ENCODE results near the gene ETV2.

The ETV2 gene

DNA sequence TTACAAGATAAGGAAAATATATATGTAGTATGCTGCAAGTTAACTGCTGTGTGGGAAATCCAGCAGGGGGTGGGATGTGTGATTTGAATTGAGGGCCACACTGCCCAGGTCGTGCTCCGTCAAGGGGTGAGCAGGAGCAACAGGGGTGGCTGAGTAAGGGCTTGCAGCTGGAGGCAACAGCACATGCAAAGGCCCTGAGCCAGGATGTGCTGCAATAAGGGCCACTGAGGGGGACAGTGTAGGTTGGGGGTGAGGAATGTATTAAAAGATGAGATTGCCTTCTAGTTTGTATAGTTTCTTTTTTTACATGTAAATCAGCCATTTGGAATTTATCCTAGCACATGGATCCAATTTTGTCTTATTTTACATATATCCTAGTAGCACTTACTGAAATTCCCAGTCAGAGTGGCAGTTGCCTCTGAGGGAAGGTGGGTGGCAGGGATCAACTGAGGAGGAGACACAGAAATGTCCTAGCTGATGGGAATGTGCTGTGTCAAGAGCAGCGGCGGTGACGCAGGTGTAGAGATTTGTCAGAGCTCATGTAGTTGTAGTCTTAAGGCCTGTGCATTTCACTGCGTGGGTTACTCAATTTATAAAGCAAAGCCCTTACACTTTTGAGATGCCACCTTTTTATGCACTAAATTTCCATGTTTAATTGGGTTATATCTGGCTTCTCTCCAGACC is 18.1 kb upstream of the ETV2 start:
- H3K9me3 ChIP-seq (ENCODE audit: control insufficient read depth in 5 of 5, low read length in 5 of 5): no peaks in the 10 kb centered on the region
- H3K4me3 ChIP-seq (ENCODE audit: low read depth in 1 of 5, low read length in 5 of 5): no peak overlapping the region
- peaks cover 0 to 7% (median 6%) of the 10 kb centered on the region in 5 donors for H3K4me1 ChIP-seq (ENCODE audit: control insufficient read depth in 5 of 5, insufficient read depth in 5 of 5, low read length in 5 of 5)
- no peak overlapping the region for H3K27ac ChIP-seq (ENCODE audit: low read depth, low read length)
- H3K9ac ChIP-seq (ENCODE audit: low read length in 5 of 5): no peak overlapping the region
- peaks cover 0 to 30% (median 10%) of the 10 kb centered on the region in 5 donors for H3K36me3 ChIP-seq (ENCODE audit: control insufficient read depth in 5 of 5, insufficient read depth in 5 of 5, low read length in 5 of 5)
- no peaks in the 10 kb centered on the region for H3K27me3 ChIP-seq (ENCODE audit: control insufficient read depth in 5 of 5, insufficient read depth in 4 of 5, low read length in 5 of 5)

DNA sequence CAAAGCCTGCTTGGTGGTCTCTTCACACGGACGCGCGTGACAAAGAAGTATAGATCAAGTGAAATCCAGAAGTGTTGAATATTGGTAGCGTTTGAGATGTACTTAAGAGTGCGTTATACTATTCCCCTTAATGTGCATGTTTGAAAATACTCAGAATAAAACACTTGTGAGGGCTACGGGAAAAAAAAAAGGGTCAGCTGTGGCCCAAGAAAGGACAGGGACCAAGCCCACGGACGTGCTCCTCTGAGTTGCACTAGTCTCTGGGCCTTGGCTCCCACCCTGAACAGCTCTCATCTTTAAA is 13.3 kb upstream of the ETV2 start:
- Histone ChIP-seq H3K9me3 (ENCODE audit: control insufficient read depth in 5 of 5, low read length in 5 of 5) (no peaks in the 10 kb centered on the region), H3K27me3 (ENCODE audit: control insufficient read depth in 5 of 5, insufficient read depth in 4 of 5, low read length in 5 of 5) (no peaks in the 10 kb centered on the region), H3K9ac (ENCODE audit: low read length in 5 of 5) (peak overlapping the region; percentile 37 to 98 (median 81)), H3K36me3 (ENCODE audit: control insufficient read depth in 5 of 5, insufficient read depth in 5 of 5, low read length in 5 of 5) (peaks cover 3 to 31% (median 28%) of the 10 kb centered on the region in 5 donors), H3K4me3 (ENCODE audit: low read depth in 1 of 5, low read length in 5 of 5) (peak overlapping the region; percentile 83 to 96 (median 95)), H3K4me1 (ENCODE audit: control insufficient read depth in 5 of 5, insufficient read depth in 5 of 5, low read length in 5 of 5) (peaks cover 2 to 23% (median 16%) of the 10 kb centered on the region in 5 donors), H3K27ac (ENCODE audit: low read depth, low read length) (peak overlapping the region; percentile 90)

DNA sequence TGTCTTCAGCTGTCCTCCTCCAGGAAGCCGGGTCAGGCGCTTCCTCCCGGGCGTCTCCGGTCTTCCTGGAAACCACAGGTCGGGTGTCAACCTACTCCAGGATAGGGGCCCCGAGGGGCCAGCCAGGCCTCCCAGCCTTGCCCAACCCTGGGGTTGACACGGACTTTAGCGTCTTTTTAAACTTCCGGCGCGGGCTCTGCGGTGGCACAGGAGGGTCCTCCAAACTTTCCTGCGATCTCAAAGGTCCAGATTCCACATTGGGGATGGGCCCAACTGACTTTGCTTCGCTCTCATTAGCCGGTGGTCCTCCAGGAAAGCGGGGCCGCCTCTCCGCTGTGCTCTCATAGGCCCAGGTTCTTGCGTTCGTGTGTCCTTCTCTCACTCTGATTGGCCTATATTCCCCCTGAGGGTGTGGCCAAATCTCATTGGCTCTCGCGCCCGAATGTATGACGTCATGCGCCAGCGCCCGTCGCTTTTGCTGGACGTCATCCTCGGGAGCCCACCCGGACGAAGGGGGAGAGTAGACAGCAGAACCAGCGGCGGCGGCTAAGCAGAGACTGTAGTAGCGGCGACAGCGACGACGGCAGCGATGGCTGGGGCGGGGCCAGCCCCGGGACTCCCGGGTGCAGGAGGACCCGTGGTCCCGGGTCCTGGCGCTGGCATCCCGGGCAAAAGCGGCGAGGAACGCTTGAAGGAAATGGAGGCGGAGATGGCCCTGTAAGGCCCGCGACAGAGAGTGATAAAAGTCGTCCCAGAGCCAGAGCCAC is 12.8 kb upstream of the ETV2 start, which contains the start of gene RBM42:
TSS of gene RBM42 (plus strand) at position 472 of the 767 bp plus-strand sequence. CDS start at position 590, 118 bp downstream.
- Histone ChIP-seq H3K4me3 (ENCODE audit: low read depth in 1 of 5, low read length in 5 of 5) (peak within 1 kb of the TSS; percentile 91 to 97 (median 95)), H3K36me3 (ENCODE audit: control insufficient read depth in 5 of 5, insufficient read depth in 5 of 5, low read length in 5 of 5) (peaks cover 3 to 36% (median 34%) of the 10 kb centered on the region in 5 donors), H3K4me1 (ENCODE audit: control insufficient read depth in 5 of 5, insufficient read depth in 5 of 5, low read length in 5 of 5) (peaks cover 2 to 23% (median 16%) of the 10 kb centered on the region in 5 donors), H3K27ac (ENCODE audit: low read depth, low read length) (peak within 1 kb of the TSS; percentile 90), H3K27me3 (ENCODE audit: control insufficient read depth in 5 of 5, insufficient read depth in 4 of 5, low read length in 5 of 5) (no peaks in the 10 kb centered on the region), H3K9ac (ENCODE audit: low read length in 5 of 5) (peak within 1 kb of the TSS; percentile 81 to 99 (median 98)), H3K9me3 (ENCODE audit: control insufficient read depth in 5 of 5, low read length in 5 of 5) (no peaks in the 10 kb centered on the region)

DNA sequence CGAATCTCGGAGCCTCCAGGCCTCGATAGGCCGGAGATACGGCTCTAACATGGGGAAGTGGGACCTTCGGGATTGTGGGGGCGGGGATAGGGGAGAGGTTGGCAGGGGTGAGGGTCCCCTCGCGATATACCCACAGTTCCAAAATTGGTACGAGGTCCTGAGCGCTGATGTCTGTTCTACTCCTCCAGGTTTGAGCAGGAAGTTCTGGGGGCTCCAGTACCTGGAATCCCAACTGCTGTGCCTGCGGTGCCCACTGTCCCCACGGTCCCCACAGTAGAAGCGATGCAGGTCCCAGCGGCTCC is 12.3 kb upstream of the ETV2 start:
- Histone ChIP-seq H3K4me1 (ENCODE audit: control insufficient read depth in 5 of 5, insufficient read depth in 5 of 5, low read length in 5 of 5) (peaks cover 2 to 23% (median 16%) of the 10 kb centered on the region in 5 donors), H3K4me3 (ENCODE audit: low read depth in 1 of 5, low read length in 5 of 5) (peak overlapping the region; percentile 91 to 97 (median 95)), H3K27me3 (ENCODE audit: control insufficient read depth in 5 of 5, insufficient read depth in 4 of 5, low read length in 5 of 5) (no peaks in the 10 kb centered on the region), H3K36me3 (ENCODE audit: control insufficient read depth in 5 of 5, insufficient read depth in 5 of 5, low read length in 5 of 5) (peaks cover 3 to 42% (median 39%) of the 10 kb centered on the region in 5 donors), H3K9ac (ENCODE audit: low read length in 5 of 5) (peak overlapping the region; percentile 81 to 99 (median 98)), H3K9me3 (ENCODE audit: control insufficient read depth in 5 of 5, low read length in 5 of 5) (no peaks in the 10 kb centered on the region), H3K27ac (ENCODE audit: low read depth, low read length) (peak overlapping the region; percentile 90)

DNA sequence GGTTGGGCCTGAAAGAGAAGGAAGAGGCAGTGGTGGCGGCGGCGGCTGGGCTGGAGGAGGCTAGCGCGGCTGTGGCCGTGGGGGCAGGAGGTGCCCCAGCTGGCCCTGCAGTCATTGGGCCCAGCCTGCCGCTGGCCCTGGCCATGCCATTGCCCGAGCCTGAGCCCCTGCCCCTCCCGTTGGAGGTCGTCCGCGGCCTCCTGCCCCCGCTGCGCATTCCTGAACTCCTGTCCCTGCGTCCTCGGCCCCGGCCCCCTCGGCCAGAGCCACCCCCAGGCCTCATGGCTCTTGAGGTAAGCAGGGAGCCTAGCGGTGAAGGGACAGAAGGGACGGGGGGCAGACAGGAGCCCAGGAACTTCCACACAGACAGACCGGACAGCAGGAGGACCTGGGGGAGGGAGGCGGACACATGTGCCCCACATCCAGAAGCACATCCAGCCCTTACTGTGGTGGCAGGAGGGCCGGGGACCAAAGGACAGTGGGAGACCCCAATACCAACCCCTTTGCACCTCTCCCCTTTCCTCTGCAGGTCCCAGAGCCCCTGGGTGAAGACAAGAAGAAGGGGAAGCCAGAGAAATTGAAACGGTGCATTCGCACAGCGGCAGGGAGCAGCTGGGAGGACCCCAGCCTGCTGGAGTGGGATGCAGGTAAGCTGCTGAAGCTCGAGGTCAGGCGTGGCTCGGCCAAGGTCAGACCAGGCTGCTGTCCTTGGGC is 7.7 kb upstream of the ETV2 start:
- Histone ChIP-seq H3K9me3 (ENCODE audit: control insufficient read depth in 5 of 5, low read length in 5 of 5) (no peaks in the 10 kb centered on the region), H3K27me3 (ENCODE audit: control insufficient read depth in 5 of 5, insufficient read depth in 4 of 5, low read length in 5 of 5) (no peaks in the 10 kb centered on the region), H3K4me1 (ENCODE audit: control insufficient read depth in 5 of 5, insufficient read depth in 5 of 5, low read length in 5 of 5) (peaks cover 0 to 16% (median 11%) of the 10 kb centered on the region in 5 donors), H3K27ac (ENCODE audit: low read depth, low read length) (no peak overlapping the region), H3K36me3 (ENCODE audit: control insufficient read depth in 5 of 5, insufficient read depth in 5 of 5, low read length in 5 of 5) (peaks cover 3 to 84% (median 70%) of the 10 kb centered on the region in 5 donors), H3K4me3 (ENCODE audit: low read depth in 1 of 5, low read length in 5 of 5) (no peak overlapping the region), H3K9ac (ENCODE audit: low read length in 5 of 5) (no peak overlapping the region)

DNA sequence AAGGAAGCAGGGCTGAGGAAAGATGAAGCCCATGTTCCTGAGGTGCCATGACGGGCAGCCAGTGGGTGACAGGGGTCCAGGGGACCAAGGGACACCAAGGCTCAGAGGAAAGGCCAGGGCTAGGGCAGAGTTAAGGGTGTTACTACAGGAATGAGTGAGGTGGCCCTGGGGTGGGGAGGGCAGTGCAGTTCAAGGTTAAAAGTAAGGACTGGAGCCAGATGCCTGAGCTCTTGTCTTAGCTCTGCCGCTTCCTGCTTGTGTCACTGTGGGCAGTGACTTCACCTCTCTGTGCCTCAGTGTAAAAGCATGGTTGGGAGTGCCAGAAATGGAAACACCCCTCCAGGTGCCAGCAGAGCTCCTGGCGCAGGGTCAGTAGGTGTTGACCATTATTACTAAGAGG is 4.9 kb upstream of the ETV2 start:
- Histone ChIP-seq H3K9ac (ENCODE audit: low read length in 5 of 5) (no peak overlapping the region), H3K4me3 (ENCODE audit: low read depth in 1 of 5, low read length in 5 of 5) (no peak overlapping the region), H3K9me3 (ENCODE audit: control insufficient read depth in 5 of 5, low read length in 5 of 5) (no peaks in the 10 kb centered on the region), H3K36me3 (ENCODE audit: control insufficient read depth in 5 of 5, insufficient read depth in 5 of 5, low read length in 5 of 5) (peaks cover 0 to 69% (median 57%) of the 10 kb centered on the region in 5 donors), H3K4me1 (ENCODE audit: control insufficient read depth in 5 of 5, insufficient read depth in 5 of 5, low read length in 5 of 5) (peaks cover 0 to 10% (median 6%) of the 10 kb centered on the region in 5 donors), H3K27ac (ENCODE audit: low read depth, low read length) (no peak overlapping the region), H3K27me3 (ENCODE audit: control insufficient read depth in 5 of 5, insufficient read depth in 4 of 5, low read length in 5 of 5) (no peaks in the 10 kb centered on the region)

DNA sequence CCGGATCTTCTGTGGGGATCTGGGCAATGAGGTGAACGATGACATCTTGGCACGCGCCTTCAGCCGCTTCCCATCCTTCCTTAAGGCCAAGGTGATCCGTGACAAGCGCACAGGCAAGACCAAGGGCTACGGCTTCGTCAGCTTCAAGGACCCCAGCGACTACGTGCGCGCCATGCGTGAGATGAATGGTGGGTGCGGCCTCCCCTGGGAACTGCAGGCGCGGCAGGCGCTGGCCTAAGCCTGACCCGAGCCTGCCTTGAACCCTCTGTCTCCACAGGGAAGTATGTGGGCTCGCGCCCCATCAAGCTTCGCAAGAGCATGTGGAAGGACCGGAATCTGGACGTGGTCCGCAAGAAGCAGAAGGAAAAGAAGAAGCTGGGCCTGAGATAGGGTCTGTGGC is 4.4 kb upstream of the ETV2 start:
- Histone ChIP-seq H3K36me3 (ENCODE audit: control insufficient read depth in 5 of 5, insufficient read depth in 5 of 5, low read length in 5 of 5) (peaks cover 0 to 64% (median 52%) of the 10 kb centered on the region in 5 donors), H3K9me3 (ENCODE audit: control insufficient read depth in 5 of 5, low read length in 5 of 5) (no peaks in the 10 kb centered on the region), H3K27ac (ENCODE audit: low read depth, low read length) (no peak overlapping the region), H3K4me3 (ENCODE audit: low read depth in 1 of 5, low read length in 5 of 5) (no peak overlapping the region), H3K9ac (ENCODE audit: low read length in 5 of 5) (no peak overlapping the region), H3K4me1 (ENCODE audit: control insufficient read depth in 5 of 5, insufficient read depth in 5 of 5, low read length in 5 of 5) (peaks cover 0 to 15% (median 6%) of the 10 kb centered on the region in 5 donors), H3K27me3 (ENCODE audit: control insufficient read depth in 5 of 5, insufficient read depth in 4 of 5, low read length in 5 of 5) (no peaks in the 10 kb centered on the region)

DNA sequence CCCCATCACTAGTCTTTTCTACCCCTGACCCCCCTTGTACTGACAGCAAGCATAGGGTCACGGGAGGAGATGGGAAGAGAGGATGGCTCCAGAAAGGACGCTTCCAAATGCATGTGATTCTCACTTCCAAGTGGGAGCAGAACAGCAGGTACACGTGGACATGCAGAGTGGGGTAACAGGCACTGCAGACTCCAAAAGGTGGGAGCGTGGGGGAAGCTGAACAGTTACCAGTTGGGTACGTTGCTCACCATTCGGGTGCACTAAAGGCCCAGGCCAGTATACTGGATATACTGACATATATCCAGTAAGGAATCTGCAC is 2.3 kb upstream of the ETV2 start:
- Histone ChIP-seq H3K9ac (ENCODE audit: low read length in 5 of 5) (no peak overlapping the region), H3K4me1 (ENCODE audit: control insufficient read depth in 5 of 5, insufficient read depth in 5 of 5, low read length in 5 of 5) (peaks cover 0 to 35% (median 19%) of the 10 kb centered on the region in 5 donors), H3K36me3 (ENCODE audit: control insufficient read depth in 5 of 5, insufficient read depth in 5 of 5, low read length in 5 of 5) (peaks cover 0 to 42% (median 31%) of the 10 kb centered on the region in 5 donors), H3K27ac (ENCODE audit: low read depth, low read length) (no peak overlapping the region), H3K27me3 (ENCODE audit: control insufficient read depth in 5 of 5, insufficient read depth in 4 of 5, low read length in 5 of 5) (no peaks in the 10 kb centered on the region), H3K4me3 (ENCODE audit: low read depth in 1 of 5, low read length in 5 of 5) (no peak overlapping the region), H3K9me3 (ENCODE audit: control insufficient read depth in 5 of 5, low read length in 5 of 5) (no peaks in the 10 kb centered on the region)

DNA sequence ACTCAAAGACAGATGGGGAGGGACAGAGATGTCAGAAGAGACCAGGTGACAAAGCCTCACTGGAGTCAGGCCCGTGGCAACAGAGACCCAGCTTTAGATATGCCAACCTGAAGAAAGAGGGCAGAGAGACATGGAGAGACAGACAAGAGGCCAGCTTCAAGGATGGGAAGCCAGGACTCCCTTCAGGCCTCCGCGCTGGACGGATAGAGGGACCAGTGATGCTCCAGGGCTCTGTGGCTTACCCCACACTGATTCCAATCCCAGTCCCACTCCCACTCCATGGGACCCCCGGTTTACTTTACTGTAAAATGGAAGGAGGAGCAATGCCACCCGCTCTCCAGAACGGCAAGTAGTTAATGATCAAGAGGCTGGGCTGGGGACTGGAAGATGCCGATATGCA is 1.7 kb upstream of the ETV2 start:
- no peak overlapping the region for H3K4me3 ChIP-seq (ENCODE audit: low read depth in 1 of 5, low read length in 5 of 5)
- H3K36me3 ChIP-seq (ENCODE audit: control insufficient read depth in 5 of 5, insufficient read depth in 5 of 5, low read length in 5 of 5): peaks cover 0 to 37% (median 25%) of the 10 kb centered on the region in 5 donors
- no peaks in the 10 kb centered on the region for H3K27me3 ChIP-seq (ENCODE audit: control insufficient read depth in 5 of 5, insufficient read depth in 4 of 5, low read length in 5 of 5)
- no peaks in the 10 kb centered on the region for H3K9me3 ChIP-seq (ENCODE audit: control insufficient read depth in 5 of 5, low read length in 5 of 5)
- H3K4me1 ChIP-seq (ENCODE audit: control insufficient read depth in 5 of 5, insufficient read depth in 5 of 5, low read length in 5 of 5): peaks cover 0 to 41% (median 24%) of the 10 kb centered on the region in 5 donors
- H3K9ac ChIP-seq (ENCODE audit: low read length in 5 of 5): no peak overlapping the region
- H3K27ac ChIP-seq (ENCODE audit: low read depth, low read length): no peak overlapping the region

DNA sequence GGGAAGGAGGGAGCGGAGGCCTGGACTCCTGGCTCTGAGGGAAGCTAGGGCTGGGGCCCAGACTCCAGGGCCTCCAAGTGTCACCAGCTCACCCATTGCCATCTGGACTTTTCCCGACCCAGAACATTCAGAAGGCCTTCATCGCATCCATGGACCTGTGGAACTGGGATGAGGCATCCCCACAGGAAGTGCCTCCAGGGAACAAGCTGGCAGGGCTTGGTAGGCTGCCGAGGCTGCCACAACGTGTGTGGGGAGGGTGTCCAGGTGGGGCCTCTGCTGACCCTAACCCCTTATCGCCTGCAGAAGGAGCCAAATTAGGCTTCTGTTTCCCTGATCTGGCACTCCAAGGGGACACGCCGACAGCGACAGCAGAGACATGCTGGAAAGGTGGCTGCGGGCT is 767 bp downstream of the ETV2 start:
- peaks cover 0 to 58% (median 31%) of the 10 kb centered on the region in 5 donors for H3K4me1 ChIP-seq (ENCODE audit: control insufficient read depth in 5 of 5, insufficient read depth in 5 of 5, low read length in 5 of 5)
- no peak overlapping the region for H3K9ac ChIP-seq (ENCODE audit: low read length in 5 of 5)
- H3K27ac ChIP-seq (ENCODE audit: low read depth, low read length): no peak overlapping the region
- no peak overlapping the region for H3K4me3 ChIP-seq (ENCODE audit: low read depth in 1 of 5, low read length in 5 of 5)
- H3K27me3 ChIP-seq (ENCODE audit: control insufficient read depth in 5 of 5, insufficient read depth in 4 of 5, low read length in 5 of 5): no peaks in the 10 kb centered on the region
- no peaks in the 10 kb centered on the region for H3K9me3 ChIP-seq (ENCODE audit: control insufficient read depth in 5 of 5, low read length in 5 of 5)
- peaks cover 0 to 12% (median 8%) of the 10 kb centered on the region in 5 donors for H3K36me3 ChIP-seq (ENCODE audit: control insufficient read depth in 5 of 5, insufficient read depth in 5 of 5, low read length in 5 of 5)

All from subcutaneous abdominal adipose tissue (tissue), 5 donors.